IMR-90 (cell line): Measurements from ENCODE around the gene AUTS2.

ENCODE experiments used
- BHLHE40 ChIP-seq: fragments of 150-350 bp; IDR thresholded peaks from 2 replicates; pipeline ENCODE4 v1.6.1; 2016; ENCODE audit warnings: mild to moderate bottlenecking, low read depth, low read length
- CTCF ChIP-seq: conservative IDR thresholded peaks from 2 replicates; pipeline ENCODE4 v1.5.1; 2012; ENCODE audit warnings: mild to moderate bottlenecking, low read depth, low read length, improper control_type of control experiment
- ELK1 ChIP-seq: fragments of 150-350 bp; IDR thresholded peaks from 2 replicates; pipeline ENCODE4 v1.6.1; 2016; ENCODE audit warnings: low read depth, mild to moderate bottlenecking, low read length, moderate library complexity, borderline replicate concordance
- FOS ChIP-seq: fragments of 150-350 bp; IDR thresholded peaks from 2 replicates; pipeline ENCODE4 v1.6.1; 2016; ENCODE audit warnings: low read depth, low read length
- MAFK ChIP-seq: IDR thresholded peaks from 2 replicates; pipeline ENCODE4 v1.6.1; 2012; ENCODE audit warnings: low read depth, low read length, improper control_type of control experiment
- MXI1 ChIP-seq: IDR thresholded peaks from 2 replicates; pipeline ENCODE4 v1.6.1; 2012; ENCODE audit warnings: low read depth, mild to moderate bottlenecking, low read length, moderate library complexity, borderline replicate concordance
- POLR2A ChIP-seq: IDR thresholded peaks from 2 replicates; pipeline ENCODE4 v1.6.1; 2012; ENCODE audit warnings: mild to moderate bottlenecking, low read depth, low read length
- RAD21 ChIP-seq: IDR thresholded peaks from 2 replicates; pipeline ENCODE4 v1.6.1; 2012; ENCODE audit warnings: low read length, improper control_type of control experiment
- RCOR1 ChIP-seq: IDR thresholded peaks from 2 replicates; pipeline ENCODE4 v1.6.1; 2012; ENCODE audit warnings: mild to moderate bottlenecking, low read length, improper control_type of control experiment; ENCODE audit not compliant: insufficient replicate concordance
- RFX5 ChIP-seq: IDR thresholded peaks from 2 replicates; pipeline ENCODE4 v1.8.0; 2012; ENCODE audit warnings: low read depth, mild to moderate bottlenecking, low read length, moderate library complexity
- SMC3 ChIP-seq: fragments of 150-350 bp; IDR thresholded peaks from 2 replicates; pipeline ENCODE4 v1.6.1; 2016; ENCODE audit warnings: low read depth, mild to moderate bottlenecking, antibody characterized with exemption, low read length, moderate library complexity
- USF2 ChIP-seq: fragments of 150-350 bp; IDR thresholded peaks from 2 replicates; pipeline ENCODE4 v1.6.1; 2017; ENCODE audit warnings: mild to moderate bottlenecking, antibody characterized with exemption, low read length, low read depth

GRCh38 chr7:69656077-69656476, 57.8 kb downstream of the AUTS2 start:
- no peak for TF ChIP-seq CTCF
- TF ChIP-seq SMC3: no peak
- no peak for TF ChIP-seq ELK1
- TF ChIP-seq BHLHE40: no peak
- no peak for TF ChIP-seq RAD21
- TF ChIP-seq POLR2A: no peak
- no peak for TF ChIP-seq MXI1
- TF ChIP-seq RFX5: no peak
- TF ChIP-seq MAFK: no peak
- no peak for TF ChIP-seq RCOR1
- TF ChIP-seq FOS: no peak
- no peak for TF ChIP-seq USF2
